DND-41 (cell line): ENCODE results near the gene PCBP4.

Source experiments
- ATAC-seq: fragments of 200-7000 bp; cut with Tn5 transposase; 3 replicates; pipeline ENCODE4 v1.9.1; 2021; ENCODE audit warnings: low read depth; ENCODE audit not compliant: insufficient read depth
- DNase-seq: peaks from one replicate; pipeline ENCODE4 v3.0.0-alpha.2; 2020
- H2AFZ ChIP-seq: 2 replicates; pipeline ENCODE4 v1.6.0; 2012; ENCODE audit warnings: low read depth, low read length
- H3K27ac ChIP-seq: 2 replicates; pipeline ENCODE4 v1.5.1; 2012; ENCODE audit warnings: low read length, inconsistent platforms
- H3K27me3 ChIP-seq: fragments of 200-600 bp; sonication (generic); 2 replicates; pipeline ENCODE4 v1.6.0; 2012; ENCODE audit warnings: low read length, mild to moderate bottlenecking, inconsistent platforms; ENCODE audit not compliant: insufficient read depth, poor library complexity
- H3K36me3 ChIP-seq: 2 replicates; pipeline ENCODE4 v1.5.1; 2012; ENCODE audit warnings: low read length, inconsistent platforms; ENCODE audit not compliant: insufficient read depth
- H3K4me1 ChIP-seq: 2 replicates; pipeline ENCODE4 v1.5.1; 2012; ENCODE audit warnings: mild to moderate bottlenecking, low read length; ENCODE audit not compliant: insufficient read depth
- H3K4me2 ChIP-seq: 2 replicates; pipeline ENCODE4 v1.6.0; 2012; ENCODE audit warnings: mild to moderate bottlenecking, moderate library complexity, low read length, inconsistent platforms; ENCODE audit not compliant: insufficient read depth
- H3K4me3 ChIP-seq, 2 experiments: fragments of 200-600 bp in 1 of 2; shearing (Covaris generic) in 1 of 2; 2 replicates each; pipeline ENCODE4 v1.5.1; 2012 to 2016; ENCODE audit warnings: inconsistent platforms in 2 of 2, low read length in 2 of 2, mild to moderate bottlenecking in 2 of 2, low read depth in 1 of 2, moderate library complexity in 1 of 2
- H3K79me2 ChIP-seq: 2 replicates; pipeline ENCODE4 v1.6.0; 2012; ENCODE audit warnings: low read length, inconsistent platforms; ENCODE audit not compliant: insufficient read depth
- H3K9ac ChIP-seq: 2 replicates; pipeline ENCODE4 v1.6.0; 2012; ENCODE audit warnings: low read depth, mild to moderate bottlenecking, inconsistent platforms, low read length, moderate library complexity
- H3K9me3 ChIP-seq: 2 replicates; pipeline ENCODE4 v1.5.1; 2012; ENCODE audit warnings: low read length, moderate library complexity, mild to moderate bottlenecking, inconsistent platforms; ENCODE audit not compliant: insufficient read depth, severe bottlenecking
- H4K20me1 ChIP-seq: 2 replicates; pipeline ENCODE4 v1.6.0; 2012; ENCODE audit warnings: low read length; ENCODE audit not compliant: insufficient read depth
- CTCF ChIP-seq: IDR thresholded peaks from 2 replicates; pipeline ENCODE4 v1.5.1; 2012; ENCODE audit warnings: borderline replicate concordance, low read length, moderate library complexity, mild to moderate bottlenecking; ENCODE audit not compliant: poor library complexity, severe bottlenecking; ENCODE audit errors: extremely low read depth
- EZH2 ChIP-seq: IDR thresholded peaks from 3 replicates; pipeline ENCODE4 v1.6.1; 2012; ENCODE audit warnings: borderline replicate concordance, low read depth, mild to moderate bottlenecking, moderate library complexity, low read length, inconsistent platforms; ENCODE audit not compliant: severe bottlenecking

PCBP4 gene

GRCh38 chr3:51997935-51998596 lies 30.8 kb upstream of the PCBP4 start:
- Histone ChIP-seq H3K9me3 (no peaks in the 10 kb centered on the region), H2AFZ (no peak overlapping the region), H3K4me1 (peaks cover 31% of the 10 kb centered on the region), H3K4me2 (no peak overlapping the region), H4K20me1 (peaks cover 14% of the 10 kb centered on the region), H3K9ac (no peak overlapping the region), H3K36me3 (peaks cover 24% of the 10 kb centered on the region), H3K27ac (no peak overlapping the region), H3K4me3 (no peak overlapping the region), H3K27me3 (no peaks in the 10 kb centered on the region), H3K79me2 (peaks cover 24% of the 10 kb centered on the region)
- TF ChIP-seq EZH2 (no peak), CTCF (no peak)
- ATAC-seq (no peak), DNase-seq (no peak)

- H3K4me2 ChIP-seq, result no peak overlapping the region
- peaks cover 37% of the 10 kb centered on the region for H3K4me1 ChIP-seq
Observed at GRCh38 chr3:51997172-51997571, 29.9 kb upstream of the PCBP4 start.

GRCh38 chr3:51995346-51996163 lies 28.3 kb upstream of the PCBP4 start, which contains the start of gene RPL29:
Gene RPL29 (minus strand): TSS chr3:51995895. CDS start chr3:51995461, 434 bp downstream.
- peak; percentile 95 for DNase-seq
- Histone ChIP-seq H3K9me3 (no peaks in the 10 kb centered on the region), H3K36me3 (peaks cover 40% of the 10 kb centered on the region), H3K4me2 (peak within 1 kb of the TSS; percentile 93), H3K9ac (peak within 1 kb of the TSS; percentile 86), H2AFZ (peak within 1 kb of the TSS; percentile 69), H3K27ac (peak within 1 kb of the TSS; percentile 91), H3K79me2 (peaks cover 31% of the 10 kb centered on the region), H3K4me1 (peaks cover 28% of the 10 kb centered on the region), H3K4me3 (peak within 1 kb of the TSS; percentile 43 to 73), H3K27me3 (no peaks in the 10 kb centered on the region), H4K20me1 (peaks cover 28% of the 10 kb centered on the region)
- peak; percentile 92 for ATAC-seq
- TF ChIP-seq EZH2, result no peak
- peak; percentile 4 for TF ChIP-seq CTCF

More at GRCh38 chr3:51997172-51997571, 29.9 kb upstream of the PCBP4 start:
- no peaks in the 10 kb centered on the region for H3K9me3 ChIP-seq
- H3K27ac ChIP-seq, result no peak overlapping the region
- H3K36me3 ChIP-seq, result peaks cover 33% of the 10 kb centered on the region
- H3K79me2 ChIP-seq, result peaks cover 31% of the 10 kb centered on the region
- peaks cover 22% of the 10 kb centered on the region for H4K20me1 ChIP-seq
- TF ChIP-seq EZH2 (no peak), CTCF (no peak)
- DNase-seq, result no peak
- no peak overlapping the region for H3K9ac ChIP-seq
- H2AFZ ChIP-seq, result no peak overlapping the region
- ATAC-seq, result no peak
- H3K27me3 ChIP-seq, result no peaks in the 10 kb centered on the region
- no peak overlapping the region for H3K4me3 ChIP-seq
